MM.1S (cell line): ENCODE measurements around the gene ADGRD1.

ENCODE experiments used
- DNase-seq: peaks from one replicate; pipeline ENCODE4 v3.0.0-alpha.2; 2015
- H2AFZ ChIP-seq: fragments of 300-600 bp; sonication (generic); 2 replicates; pipeline ENCODE4 v1.6.0; 2016; ENCODE audit warnings: antibody characterized with exemption, low read length
- H3F3A ChIP-seq: fragments of 300-600 bp; sonication (generic); 2 replicates; pipeline ENCODE4 v1.6.1; 2016; ENCODE audit warnings: mild to moderate bottlenecking, antibody characterized with exemption, low read length, moderate library complexity, mixed read lengths; ENCODE audit not compliant: insufficient read depth
- H3K27ac ChIP-seq: fragments of 300-600 bp; sonication (generic); 2 replicates; pipeline ENCODE4 v1.5.1; 2016; ENCODE audit warnings: mild to moderate bottlenecking, low read length
- H3K27me3 ChIP-seq: fragments of 300-600 bp; sonication (generic); replicated peaks from 2 replicates; pipeline ENCODE4 v1.6.0; 2016; ENCODE audit warnings: low read length; ENCODE audit not compliant: insufficient read depth
- H3K36me3 ChIP-seq: fragments of 300-600 bp; sonication (generic); replicated peaks from 2 replicates; pipeline ENCODE4 v1.6.1; 2016; ENCODE audit warnings: mild to moderate bottlenecking, low read length, mixed read lengths; ENCODE audit not compliant: insufficient read depth
- H3K4me1 ChIP-seq: fragments of 300-600 bp; sonication (generic); 2 replicates; pipeline ENCODE4 v1.6.1; 2016; ENCODE audit warnings: low read length, mixed read lengths
- H3K4me2 ChIP-seq: fragments of 300-600 bp; sonication (generic); 2 replicates; pipeline ENCODE4 v1.6.0; 2016; ENCODE audit warnings: low read depth, low read length
- H3K4me3 ChIP-seq: fragments of 300-600 bp; sonication (generic); 2 replicates; pipeline ENCODE4 v1.5.1; 2016; ENCODE audit warnings: low read length, mixed read lengths
- H3K79me2 ChIP-seq: fragments of 300-600 bp; sonication (generic); 2 replicates; pipeline ENCODE4 v1.6.1; 2016; ENCODE audit warnings: mixed run types, low read length, mixed read lengths
- H3K9ac ChIP-seq: fragments of 300-600 bp; sonication (generic); 2 replicates; pipeline ENCODE4 v1.6.1; 2016; ENCODE audit warnings: low read length, mixed read lengths
- H3K9me2 ChIP-seq: fragments of 300-600 bp; sonication (generic); replicated peaks from 2 replicates; pipeline ENCODE4 v1.6.1; 2016; ENCODE audit warnings: mild to moderate bottlenecking, low read length, mixed read lengths; ENCODE audit not compliant: insufficient read depth
- H3K9me3 ChIP-seq: fragments of 300-600 bp; sonication (generic); replicated peaks from 2 replicates; pipeline ENCODE4 v1.6.1; 2016; ENCODE audit warnings: mild to moderate bottlenecking, low read length, mixed read lengths; ENCODE audit not compliant: insufficient read depth
- H4K20me1 ChIP-seq: fragments of 300-600 bp; sonication (generic); 2 replicates; pipeline ENCODE4 v1.6.1; 2016; ENCODE audit warnings: mild to moderate bottlenecking, low read length, moderate library complexity, mixed read lengths; ENCODE audit not compliant: insufficient read depth
- CTCF ChIP-seq: fragments of 300-600 bp; sonication (generic); IDR thresholded peaks from 2 replicates; pipeline ENCODE4 v1.5.1; 2016; ENCODE audit warnings: antibody characterized with exemption, low read length, mixed read lengths
- EZH2 ChIP-seq: fragments of 300-600 bp; sonication (generic); optimal IDR thresholded peaks from 2 replicates; pipeline ENCODE3; 2017; ENCODE audit warnings: low read depth, mild to moderate bottlenecking, antibody characterized with exemption, low read length, mixed read lengths
- EZH2phosphoT487 ChIP-seq: fragments of 300-600 bp; sonication (generic); IDR thresholded peaks from 2 replicates; pipeline ENCODE4 v1.6.1; 2018; ENCODE audit warnings: antibody characterized with exemption, low read length

ADGRD1 gene

GRCh38 chr12:130933269-130933995 lies 20.3 kb upstream of the ADGRD1 start:
- Histone ChIP-seq H3K79me2 (no peaks in the 10 kb centered on the region), H3K9me2 (no peaks in the 10 kb centered on the region), H3K9ac (no peak overlapping the region), H3K4me2 (no peak overlapping the region), H3F3A (no peaks in the 10 kb centered on the region), H3K4me1 (no peaks in the 10 kb centered on the region), H3K9me3 (no peaks in the 10 kb centered on the region), H3K27ac (no peak overlapping the region), H3K27me3 (peaks cover 3% of the 10 kb centered on the region; the same call in 1 of the 2 replicates), H3K36me3 (no peaks in the 10 kb centered on the region), H2AFZ (no peak overlapping the region), H3K4me3 (no peak overlapping the region), H4K20me1 (no peaks in the 10 kb centered on the region)
- DNase-seq, result no peak
- no peak for TF ChIP-seq CTCF
- no peak for TF ChIP-seq EZH2phosphoT487
- no peak for TF ChIP-seq EZH2

DNA sequence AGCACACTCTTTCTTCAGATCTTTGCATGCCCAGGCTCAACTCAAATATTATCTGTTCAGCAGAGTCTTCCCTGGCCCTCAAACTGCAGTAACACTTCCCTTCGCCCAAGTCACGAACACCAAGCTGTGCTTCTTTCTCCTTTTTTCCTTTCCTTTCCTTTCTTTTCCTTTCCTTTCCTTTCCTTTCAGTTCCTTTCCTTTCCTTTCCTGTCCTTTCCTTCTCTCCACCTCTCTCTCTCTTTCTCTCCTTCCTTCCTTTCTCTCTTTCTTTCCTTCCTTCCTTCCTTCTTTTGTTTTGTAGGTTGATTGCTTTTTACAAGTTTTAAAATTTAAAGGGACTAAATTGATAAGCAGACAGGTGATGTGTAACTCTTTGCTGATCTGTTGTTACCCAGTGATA lies 19.0 kb upstream of the ADGRD1 start:
- Histone ChIP-seq H3K4me3 (no peak overlapping the region), H4K20me1 (no peaks in the 10 kb centered on the region), H3K9me2 (no peaks in the 10 kb centered on the region), H3K4me2 (no peak overlapping the region), H3K27ac (no peak overlapping the region), H3K79me2 (no peaks in the 10 kb centered on the region), H2AFZ (no peak overlapping the region), H3F3A (no peaks in the 10 kb centered on the region), H3K9ac (no peak overlapping the region), H3K27me3 (peaks cover 3% of the 10 kb centered on the region; the same call in 1 of the 2 replicates), H3K36me3 (no peaks in the 10 kb centered on the region), H3K9me3 (no peaks in the 10 kb centered on the region), H3K4me1 (no peaks in the 10 kb centered on the region)
- TF ChIP-seq CTCF (no peak), EZH2 (no peak), EZH2phosphoT487 (no peak)
- DNase-seq, result no peak

- Histone ChIP-seq H2AFZ (no peak overlapping the region), H3F3A (no peaks in the 10 kb centered on the region), H3K9me3 (no peaks in the 10 kb centered on the region), H3K36me3 (no peaks in the 10 kb centered on the region), H3K79me2 (no peaks in the 10 kb centered on the region), H3K27ac (no peak overlapping the region), H3K4me3 (no peak overlapping the region), H3K27me3 (no peaks in the 10 kb centered on the region; the same call in 1 of the 2 replicates), H3K4me2 (no peak overlapping the region), H4K20me1 (no peaks in the 10 kb centered on the region), H3K9me2 (no peaks in the 10 kb centered on the region), H3K9ac (no peak overlapping the region), H3K4me1 (no peaks in the 10 kb centered on the region)
- DNase-seq, result no peak
- no peak for TF ChIP-seq EZH2phosphoT487
- TF ChIP-seq CTCF, result no peak
- no peak for TF ChIP-seq EZH2
These were observed 17.1 kb upstream of the ADGRD1 start for GRCh38 chr12:130936561-130936960.
